Neural cell (in vitro differentiated cells): ENCODE results near the gene APCDD1. TPM values are rescaled to one million over a fixed set of nuclear protein-coding genes. Genes with fewer than 3 reads are reported as not detected.

Experiments
- H2AFZ ChIP-seq: fragments of 200-600, 300-800 bp; sonication (generic), shearing (Covaris generic); 2 replicates; pipeline ENCODE4 v1.6.0; 2014; ENCODE audit warnings: low read depth, mild to moderate bottlenecking, antibody characterized with exemption, low read length, moderate library complexity
- H3F3A ChIP-seq: fragments of 200-600 bp; shearing (Covaris generic); 2 replicates; pipeline ENCODE4 v1.6.1; 2016; ENCODE audit warnings: mild to moderate bottlenecking, moderate library complexity, mixed read lengths, antibody characterized with exemption, low read length; ENCODE audit not compliant: insufficient read depth, poor library complexity, severe bottlenecking
- H3K27ac ChIP-seq: fragments of 200-600, 300-800 bp; sonication (generic), shearing (Covaris generic); 2 replicates; pipeline ENCODE4 v1.5.1; 2014; ENCODE audit warnings: mild to moderate bottlenecking, low read length, moderate library complexity
- H3K27me3 ChIP-seq: fragments of 300-800, 200-600 bp; sonication (generic), shearing (Covaris generic); 2 replicates; pipeline ENCODE4 v1.6.0; 2014; ENCODE audit warnings: mild to moderate bottlenecking, low read depth, low read length, moderate library complexity; ENCODE audit not compliant: insufficient read depth
- H3K36me3 ChIP-seq: fragments of 300-800, 200-600 bp; sonication (generic), shearing (Covaris generic); 2 replicates; pipeline ENCODE4 v1.5.1; 2014; ENCODE audit warnings: mild to moderate bottlenecking, antibody characterized with exemption, low read length, moderate library complexity; ENCODE audit not compliant: insufficient read depth
- H3K4me2 ChIP-seq: fragments of 300-800, 200-600 bp; sonication (generic), shearing (Covaris generic); 2 replicates; pipeline ENCODE4 v1.6.0; 2014; ENCODE audit warnings: mild to moderate bottlenecking, low read length
- H3K4me3 ChIP-seq: fragments of 300-800, 200-600 bp; sonication (generic), shearing (Covaris generic); 2 replicates; pipeline ENCODE4 v1.5.1; 2014; ENCODE audit warnings: mild to moderate bottlenecking, low read length, moderate library complexity
- H3K79me2 ChIP-seq: fragments of 200-600 bp; shearing (Covaris generic); replicated peaks from 2 replicates; pipeline ENCODE4 v1.6.0; 2014; ENCODE audit warnings: mild to moderate bottlenecking, low read length, moderate library complexity; ENCODE audit not compliant: insufficient read depth
- H3K9ac ChIP-seq: fragments of 300-800, 200-600 bp; sonication (generic), shearing (Covaris generic); 2 replicates; pipeline ENCODE4 v1.6.1; 2016; ENCODE audit warnings: mild to moderate bottlenecking, low read length, mixed read lengths
- H3K9me2 ChIP-seq: fragments of 200-600 bp; shearing (Covaris generic); 2 replicates; pipeline ENCODE4 v1.6.1; 2016; ENCODE audit warnings: mild to moderate bottlenecking, low read length, mixed read lengths; ENCODE audit not compliant: insufficient read depth
- H3K9me3 ChIP-seq: fragments of 200-600, 300-800 bp; sonication (generic), shearing (Covaris generic); 2 replicates; pipeline ENCODE4 v1.6.1; 2016; ENCODE audit warnings: mild to moderate bottlenecking, mixed run types, low read length, moderate library complexity, mixed read lengths
- H4K20me1 ChIP-seq: fragments of 200-600 bp; shearing (Covaris generic); 2 replicates; pipeline ENCODE4 v1.6.1; 2016; ENCODE audit warnings: mild to moderate bottlenecking, mixed run types; ENCODE audit not compliant: insufficient read depth
- CTCF ChIP-seq: fragments of 450-650 bp; IDR thresholded peaks from 2 replicates; pipeline ENCODE4 v1.5.1; 2014; ENCODE audit warnings: antibody characterized with exemption, mild to moderate bottlenecking, moderate library complexity; ENCODE audit not compliant: poor library complexity, severe bottlenecking
- EP300 ChIP-seq: fragments of 450-650 bp; conservative IDR thresholded peaks from 2 replicates; pipeline ENCODE4 v1.6.1; 2014; ENCODE audit warnings: antibody characterized with exemption, mild to moderate bottlenecking, moderate library complexity; ENCODE audit not compliant: poor library complexity, severe bottlenecking
- EZH2 ChIP-seq: fragments of 200-600, 300-800 bp; shearing (Covaris generic), sonication (generic); IDR thresholded peaks from 2 replicates; pipeline ENCODE4 v1.6.1; 2014; ENCODE audit warnings: antibody characterized with exemption, low read length, borderline replicate concordance, mild to moderate bottlenecking; ENCODE audit not compliant: insufficient read depth, poor library complexity, severe bottlenecking
- MXI1 ChIP-seq: fragments of 450-650 bp; conservative IDR thresholded peaks from 2 replicates; pipeline ENCODE4 v1.6.1; 2014; ENCODE audit warnings: antibody characterized with exemption, mild to moderate bottlenecking; ENCODE audit not compliant: poor library complexity, severe bottlenecking
- POLR2AphosphoS5 ChIP-seq: IDR thresholded peaks from 2 replicates; pipeline ENCODE4 v1.6.1; 2012
- RAD21 ChIP-seq: fragments of 450-650 bp; conservative IDR thresholded peaks from 2 replicates; pipeline ENCODE4 v1.6.1; 2014; ENCODE audit warnings: antibody characterized with exemption, mild to moderate bottlenecking, moderate library complexity
- SMC3 ChIP-seq: fragments of 450-650 bp; conservative IDR thresholded peaks from 2 replicates; pipeline ENCODE4 v1.6.1; 2014; ENCODE audit warnings: antibody characterized with exemption, mild to moderate bottlenecking, moderate library complexity; ENCODE audit not compliant: poor library complexity
- TAF1 ChIP-seq: IDR thresholded peaks from 2 replicates; pipeline ENCODE4 v1.6.1; 2012; ENCODE audit warnings: low read depth
- polyA plus RNA-seq: library from polyadenylated mRNA; depleted of rRNA; stranded (reverse); fragments of >200 nt; gene quantifications from 2 replicates; pipeline ENCODE4 v1.2.3, GENCODE V29; 2014
- TF ChIP-seq, protein P1 (sequence below): IDR thresholded peaks from 2 replicates; pipeline ENCODE4 v1.6.1; 2012; ENCODE audit warnings: borderline replicate concordance

Gene APCDD1
- polyA plus RNA-seq, 1 donor from 2014 or later = 0.58 TPM

DNA sequence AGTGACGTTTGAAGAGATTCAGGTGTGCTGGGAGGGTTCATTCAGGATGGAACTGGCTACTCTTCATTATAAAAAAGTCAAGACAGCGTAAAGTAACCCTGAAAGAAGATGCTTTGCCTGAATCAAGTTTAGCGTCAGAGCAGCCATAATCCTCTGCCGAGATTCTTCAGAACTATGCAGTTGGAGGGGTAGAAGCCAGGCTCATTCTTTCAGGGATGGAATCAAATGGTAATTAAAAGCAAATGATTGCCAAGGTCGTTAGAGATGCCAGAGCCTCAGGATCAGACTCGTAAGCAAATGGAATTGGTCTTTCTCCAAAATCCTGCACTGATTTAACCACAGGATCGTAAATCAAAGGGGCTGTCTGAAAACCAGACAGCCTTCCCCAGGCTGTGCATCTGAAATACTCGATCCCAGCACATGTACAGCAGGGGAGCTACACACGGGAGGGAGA lies 21.9 kb downstream of the APCDD1 start:
- H3K9ac ChIP-seq = no peak overlapping the region

DNA sequence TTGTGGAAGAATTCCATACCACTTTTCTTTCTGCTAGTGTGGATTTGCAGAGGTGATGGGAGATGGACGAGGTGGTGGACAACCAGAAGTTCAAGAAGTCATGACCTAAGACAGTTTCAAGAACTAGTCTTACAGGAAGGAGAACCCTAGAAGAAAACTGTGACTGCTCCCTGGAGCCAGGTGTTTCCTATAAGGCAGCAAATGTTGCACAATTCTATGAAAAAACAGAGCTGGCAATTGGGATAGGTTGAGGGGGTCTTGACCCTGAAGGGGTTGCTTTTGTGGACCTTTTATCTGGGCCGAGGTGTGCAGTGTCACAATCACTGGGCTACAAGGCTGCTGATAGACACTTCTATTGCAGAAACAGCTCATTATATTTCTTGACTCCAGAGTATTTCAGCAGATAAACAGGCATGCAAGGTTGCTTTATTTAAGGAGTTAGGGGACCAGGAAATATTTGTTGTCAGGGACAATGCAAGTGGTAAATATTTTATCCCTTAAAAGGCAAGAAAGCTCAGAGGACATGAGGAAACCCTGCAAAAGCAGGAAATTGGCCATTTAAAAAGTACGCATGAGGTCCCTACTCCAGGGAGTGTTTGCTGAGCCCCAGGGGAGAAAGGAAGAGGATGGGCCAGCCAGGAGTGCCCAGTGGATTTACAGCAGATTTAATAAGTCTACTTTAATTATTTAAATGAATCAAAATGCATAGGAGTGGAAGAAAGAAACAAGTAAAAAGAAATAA lies 22.9 kb downstream of the APCDD1 start:
- H3K4me2 ChIP-seq = no peak overlapping the region
- no peaks in the 10 kb centered on the region for H3F3A ChIP-seq
- no peaks in the 10 kb centered on the region for H3K36me3 ChIP-seq
- H3K27ac ChIP-seq = no peak overlapping the region
- no peaks in the 10 kb centered on the region for H3K9me3 ChIP-seq
- no peaks in the 10 kb centered on the region for H3K27me3 ChIP-seq
- no peak overlapping the region for H2AFZ ChIP-seq
- no peaks in the 10 kb centered on the region for H3K9me2 ChIP-seq
- H3K9ac ChIP-seq = no peak overlapping the region
- no peaks in the 10 kb centered on the region for H4K20me1 ChIP-seq
- no peaks in the 10 kb centered on the region for H3K79me2 ChIP-seq
- no peak overlapping the region for H3K4me3 ChIP-seq
- TF ChIP-seq TAF1 = no peak
- no peak for TF ChIP-seq RAD21
- TF ChIP-seq, protein P1, sequence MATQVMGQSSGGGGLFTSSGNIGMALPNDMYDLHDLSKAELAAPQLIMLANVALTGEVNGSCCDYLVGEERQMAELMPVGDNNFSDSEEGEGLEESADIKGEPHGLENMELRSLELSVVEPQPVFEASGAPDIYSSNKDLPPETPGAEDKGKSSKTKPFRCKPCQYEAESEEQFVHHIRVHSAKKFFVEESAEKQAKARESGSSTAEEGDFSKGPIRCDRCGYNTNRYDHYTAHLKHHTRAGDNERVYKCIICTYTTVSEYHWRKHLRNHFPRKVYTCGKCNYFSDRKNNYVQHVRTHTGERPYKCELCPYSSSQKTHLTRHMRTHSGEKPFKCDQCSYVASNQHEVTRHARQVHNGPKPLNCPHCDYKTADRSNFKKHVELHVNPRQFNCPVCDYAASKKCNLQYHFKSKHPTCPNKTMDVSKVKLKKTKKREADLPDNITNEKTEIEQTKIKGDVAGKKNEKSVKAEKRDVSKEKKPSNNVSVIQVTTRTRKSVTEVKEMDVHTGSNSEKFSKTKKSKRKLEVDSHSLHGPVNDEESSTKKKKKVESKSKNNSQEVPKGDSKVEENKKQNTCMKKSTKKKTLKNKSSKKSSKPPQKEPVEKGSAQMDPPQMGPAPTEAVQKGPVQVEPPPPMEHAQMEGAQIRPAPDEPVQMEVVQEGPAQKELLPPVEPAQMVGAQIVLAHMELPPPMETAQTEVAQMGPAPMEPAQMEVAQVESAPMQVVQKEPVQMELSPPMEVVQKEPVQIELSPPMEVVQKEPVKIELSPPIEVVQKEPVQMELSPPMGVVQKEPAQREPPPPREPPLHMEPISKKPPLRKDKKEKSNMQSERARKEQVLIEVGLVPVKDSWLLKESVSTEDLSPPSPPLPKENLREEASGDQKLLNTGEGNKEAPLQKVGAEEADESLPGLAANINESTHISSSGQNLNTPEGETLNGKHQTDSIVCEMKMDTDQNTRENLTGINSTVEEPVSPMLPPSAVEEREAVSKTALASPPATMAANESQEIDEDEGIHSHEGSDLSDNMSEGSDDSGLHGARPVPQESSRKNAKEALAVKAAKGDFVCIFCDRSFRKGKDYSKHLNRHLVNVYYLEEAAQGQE = no peak
- no peak for TF ChIP-seq EZH2
- no peak for TF ChIP-seq POLR2AphosphoS5
- no peak for TF ChIP-seq CTCF
- TF ChIP-seq EP300 = no peak
- TF ChIP-seq SMC3 = no peak

More for the DNA sequence above, 21.9 kb downstream of the APCDD1 start:
- Histone ChIP-seq H3K36me3 (no peaks in the 10 kb centered on the region), H3K4me2 (no peak overlapping the region), H3K27ac (no peak overlapping the region), H3K79me2 (no peaks in the 10 kb centered on the region), H2AFZ (no peak overlapping the region), H3K4me3 (no peak overlapping the region), H3K9me2 (no peaks in the 10 kb centered on the region), H3F3A (no peaks in the 10 kb centered on the region), H3K27me3 (no peaks in the 10 kb centered on the region), H3K9me3 (no peaks in the 10 kb centered on the region), H4K20me1 (no peaks in the 10 kb centered on the region)
- TF ChIP-seq MXI1 (no peak), SMC3 (no peak), POLR2AphosphoS5 (no peak), EZH2 (no peak), RAD21 (no peak), CTCF (no peak), TAF1 (no peak), EP300 (no peak)
- TF ChIP-seq, protein P1 = no peak
